ENCODE data around the gene CCDC171.

DNA sequence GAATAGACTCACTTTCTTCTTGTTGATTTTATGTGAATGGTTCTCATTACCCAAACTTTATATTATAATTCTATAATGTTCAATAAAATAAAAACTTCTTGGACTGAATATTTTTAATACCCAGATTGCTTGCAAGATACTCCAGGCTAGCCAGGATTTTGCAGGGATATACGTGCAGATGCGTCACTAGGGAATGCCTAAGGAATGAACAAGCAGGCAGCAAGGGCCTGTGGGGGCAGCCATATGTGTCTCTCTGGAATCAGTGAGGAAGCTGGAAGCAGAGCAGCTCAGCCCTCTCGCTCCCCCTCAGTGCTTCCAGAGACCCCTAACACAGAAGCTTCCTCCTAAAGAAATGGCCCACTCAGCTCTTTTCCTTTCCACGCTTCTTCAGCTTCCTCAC is 457.4 kb downstream of the CCDC171 start:
- TF ChIP-seq, protein P1, sequence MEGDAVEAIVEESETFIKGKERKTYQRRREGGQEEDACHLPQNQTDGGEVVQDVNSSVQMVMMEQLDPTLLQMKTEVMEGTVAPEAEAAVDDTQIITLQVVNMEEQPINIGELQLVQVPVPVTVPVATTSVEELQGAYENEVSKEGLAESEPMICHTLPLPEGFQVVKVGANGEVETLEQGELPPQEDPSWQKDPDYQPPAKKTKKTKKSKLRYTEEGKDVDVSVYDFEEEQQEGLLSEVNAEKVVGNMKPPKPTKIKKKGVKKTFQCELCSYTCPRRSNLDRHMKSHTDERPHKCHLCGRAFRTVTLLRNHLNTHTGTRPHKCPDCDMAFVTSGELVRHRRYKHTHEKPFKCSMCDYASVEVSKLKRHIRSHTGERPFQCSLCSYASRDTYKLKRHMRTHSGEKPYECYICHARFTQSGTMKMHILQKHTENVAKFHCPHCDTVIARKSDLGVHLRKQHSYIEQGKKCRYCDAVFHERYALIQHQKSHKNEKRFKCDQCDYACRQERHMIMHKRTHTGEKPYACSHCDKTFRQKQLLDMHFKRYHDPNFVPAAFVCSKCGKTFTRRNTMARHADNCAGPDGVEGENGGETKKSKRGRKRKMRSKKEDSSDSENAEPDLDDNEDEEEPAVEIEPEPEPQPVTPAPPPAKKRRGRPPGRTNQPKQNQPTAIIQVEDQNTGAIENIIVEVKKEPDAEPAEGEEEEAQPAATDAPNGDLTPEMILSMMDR (IDR thresholded peaks at IDR 0.05): no peak
- no peak for TF ChIP-seq POLR2A (IDR thresholded peaks at IDR 0.05)
